ENCODE data around the gene POU5F1.
"Not testable (repeated sequence)": the region's sequence is repeated elsewhere in the genome, so short reads cannot be mapped to it uniquely, and the experiment has no call there.

GRCh38 chr6:31183859-31184258, 13.4 kb upstream of the POU5F1 start:
- TF ChIP-seq CTCF (conservative IDR thresholded peaks at IDR 0.05; ENCODE audit: low read depth, low read length); EZH2 (IDR thresholded peaks at IDR 0.05; ENCODE audit: low read length, unreplicated experiment); EZH2phosphoT487 (IDR thresholded peaks at IDR 0.05; ENCODE audit: borderline replicate concordance, low read length): not testable (repeated sequence)
